Testis (tissue), 3 donors: Measurements from ENCODE around the gene SPRED1. TPM values are rescaled to one million over a fixed set of nuclear protein-coding genes. Genes with fewer than 3 reads are reported as not detected.

Experiments
- DNase-seq: peaks from one replicate; pipeline ENCODE4 v3.0.0-alpha.2; 2019
- H3K27ac ChIP-seq, 2 donors: fragments of 200-600 bp; sonication (generic); one replicate each; pipeline ENCODE4 v1.5.1; 2019
- H3K27me3 ChIP-seq: fragments of 200-600 bp; sonication (generic); one replicate; pipeline ENCODE4 v1.5.1; 2019
- H3K36me3 ChIP-seq: fragments of 200-600 bp; sonication (generic); one replicate; pipeline ENCODE4 v1.5.1; 2017; ENCODE audit warnings: low read depth; ENCODE audit errors: missing control alignments
- H3K4me1 ChIP-seq: fragments of 200-600 bp; sonication (generic); one replicate; pipeline ENCODE4 v1.5.1; 2019
- H3K4me3 ChIP-seq, 2 donors: fragments of 200-600 bp; sonication (generic); one replicate each; pipeline ENCODE4 v1.5.1; 2017 to 2019
- H3K9me3 ChIP-seq: fragments of 200-600 bp; sonication (generic); one replicate; pipeline ENCODE4 v1.5.1; 2017
- CTCF ChIP-seq, 3 experiments: fragments of 450-650 bp in 2 of 3; fragments of 200-600 bp in 1 of 3; sonication (generic) in 1 of 3; IDR thresholded peaks; one replicate each; pipeline ENCODE4 v1.5.1; 2016 to 2019; ENCODE audit warnings: antibody characterized with exemption in 3 of 3, mild to moderate bottlenecking in 2 of 3, moderate library complexity in 1 of 3
- POLR2A ChIP-seq: fragments of 450-650 bp; IDR thresholded peaks from one replicate; pipeline ENCODE4 v1.6.1; 2017; ENCODE audit warnings: antibody characterized with exemption, mild to moderate bottlenecking, moderate library complexity
- WGBS, 2 donors: methylation state at CpG; one replicate each; pipeline ENCODE4 v1.1.5; 2018; 5-methylcytosine and 5-hydroxymethylcytosine counted together
- intact Hi-C: fragments of 100-400 bp; cut with DNase I; formaldehyde crosslinking; loops from one replicate; pipeline ENCODE4 v1.15.1; 2023; ENCODE audit warnings: low total_unique reads
- polyA plus RNA-seq: library from polyadenylated mRNA; stranded (reverse); fragments of 350-450 nt; fragmentation: Illumina TruSeq; extraction: RNeasy Lipid Tissue Mini Kit (QIAGEN cat#74804); gene quantifications from one replicate; pipeline ENCODE4 v1.2.3, GENCODE V29; 2014; ENCODE audit warnings: low read depth, low replicate concordance; ENCODE audit not compliant: insufficient read depth
- total RNA-seq, 2 donors: library from RNA; depleted of rRNA; stranded (reverse); fragments of >200 nt; gene quantifications; one replicate each; pipeline ENCODE4 v1.2.3, GENCODE V29; 2016

SPRED1 gene
- total and polyA plus RNA-seq, 3 donors from 2014 or later: 9.3 to 14.2 (median 12.9) TPM

GRCh38 chr15:38308797-38309196, 56.2 kb downstream of the SPRED1 start:
- Histone ChIP-seq H3K4me3 (no peak overlapping the region), H3K36me3 (no peaks in the 10 kb centered on the region), H3K27ac (no peak overlapping the region), H3K9me3 (no peaks in the 10 kb centered on the region), H3K27me3 (no peaks in the 10 kb centered on the region), H3K4me1 (no peaks in the 10 kb centered on the region)
- TF ChIP-seq POLR2A (no peak), CTCF (IDR thresholded peaks at IDR 0.05) (no peak)
- DNase-seq: no peak
- intact Hi-C loops: no loop called here
- 88 to 99% methylated on average over 3 of the region's 3 CpGs for WGBS, 2 donors

- WGBS, 2 donors: 77 to 89% methylated on average over 3 of the region's 3 CpGs
- Histone ChIP-seq H3K27me3 (no peaks in the 10 kb centered on the region), H3K36me3 (no peaks in the 10 kb centered on the region), H3K4me1 (no peaks in the 10 kb centered on the region), H3K27ac (no peak overlapping the region), H3K4me3 (no peak overlapping the region), H3K9me3 (no peaks in the 10 kb centered on the region)
- TF ChIP-seq POLR2A (no peak), CTCF (IDR thresholded peaks at IDR 0.05) (no peak)
- intact Hi-C loops: no loop called here
- no peak for DNase-seq
Observed at GRCh38 chr15:38312190-38312589, 59.6 kb downstream of the SPRED1 start.

DNA sequence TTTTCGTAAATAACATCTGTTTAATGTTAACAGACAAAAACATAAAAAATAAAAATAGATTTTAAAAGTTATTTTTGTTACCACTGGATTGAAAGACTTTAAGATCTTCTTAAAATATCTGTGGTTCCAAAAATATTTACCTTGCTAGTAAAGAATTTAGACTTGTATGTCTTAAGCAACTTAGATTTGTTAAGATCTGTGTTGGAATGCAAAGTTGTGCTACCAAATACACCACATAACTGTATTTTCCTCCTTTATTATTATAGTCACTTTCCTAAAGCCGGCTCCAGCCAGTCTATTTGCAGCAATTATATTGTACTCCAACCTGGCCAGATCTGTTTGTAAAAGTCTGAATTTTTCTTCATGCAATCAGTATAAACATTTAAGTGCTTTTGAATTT, 63.7 kb downstream of the SPRED1 start:
- Histone ChIP-seq H3K27me3 (no peaks in the 10 kb centered on the region), H3K4me1 (no peaks in the 10 kb centered on the region), H3K27ac (no peak overlapping the region), H3K9me3 (no peaks in the 10 kb centered on the region), H3K36me3 (no peaks in the 10 kb centered on the region), H3K4me3 (no peak overlapping the region)
- 78 to 81% methylated on average over 2 of the region's 2 CpGs for WGBS, 2 donors
- intact Hi-C loops: no loop called here
- no peak for TF ChIP-seq POLR2A
- TF ChIP-seq CTCF (IDR thresholded peaks at IDR 0.05): no peak
- no peak for DNase-seq

- DNase-seq: no peak
- intact Hi-C loops: no loop called here
- TF ChIP-seq POLR2A (no peak), CTCF (IDR thresholded peaks at IDR 0.05) (no peak)
Observed at GRCh38 chr15:38320181-38320580, 67.5 kb downstream of the SPRED1 start.

GRCh38 chr15:38320866-38321265, 68.2 kb downstream of the SPRED1 start:
- TF ChIP-seq CTCF (IDR thresholded peaks at IDR 0.05): no peak
- no peak for TF ChIP-seq POLR2A
- 92 to 94% methylated on average over 2 of the region's 2 CpGs for WGBS, 2 donors
- no peaks in the 10 kb centered on the region for H3K36me3 ChIP-seq
- H3K4me3 ChIP-seq: no peak overlapping the region
- intact Hi-C loops: no loop called here
- no peaks in the 10 kb centered on the region for H3K27me3 ChIP-seq
- no peak overlapping the region for H3K27ac ChIP-seq
- DNase-seq: no peak
- H3K9me3 ChIP-seq: no peaks in the 10 kb centered on the region
- H3K4me1 ChIP-seq: no peaks in the 10 kb centered on the region

More at GRCh38 chr15:38320181-38320580, 67.5 kb downstream of the SPRED1 start:
- H3K4me1 ChIP-seq: no peaks in the 10 kb centered on the region
- no peaks in the 10 kb centered on the region for H3K36me3 ChIP-seq
- H3K9me3 ChIP-seq: no peaks in the 10 kb centered on the region
- H3K27ac ChIP-seq: no peak overlapping the region
- no peaks in the 10 kb centered on the region for H3K27me3 ChIP-seq
- no peak overlapping the region for H3K4me3 ChIP-seq
